ENCODE data around the gene RPL32.
"Not testable (repeated sequence)": the region's sequence is repeated elsewhere in the genome, so short reads cannot be mapped to it uniquely, and the experiment has no call there.

DNA sequence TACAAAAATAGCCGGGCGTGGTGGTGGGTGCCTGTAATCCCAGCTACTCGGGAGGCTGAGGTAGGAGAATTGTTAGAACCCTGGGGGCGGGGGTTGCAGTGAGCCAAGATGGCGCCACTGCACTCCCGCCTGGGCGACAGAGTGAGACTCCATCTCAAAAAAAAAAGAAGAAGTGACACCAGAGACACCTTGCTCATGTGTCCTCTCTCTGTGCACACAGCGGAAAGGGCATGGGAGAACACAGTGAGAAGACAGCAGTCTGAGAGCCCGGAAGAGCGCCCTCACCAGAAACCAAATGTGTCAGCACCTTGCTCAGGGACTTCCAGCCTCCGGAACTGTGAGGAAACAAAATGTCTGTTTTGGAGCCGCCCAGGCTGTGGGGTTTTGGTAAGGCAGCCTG lies 40.5 kb upstream of the RPL32 start:
- TF ChIP-seq, protein P1, sequence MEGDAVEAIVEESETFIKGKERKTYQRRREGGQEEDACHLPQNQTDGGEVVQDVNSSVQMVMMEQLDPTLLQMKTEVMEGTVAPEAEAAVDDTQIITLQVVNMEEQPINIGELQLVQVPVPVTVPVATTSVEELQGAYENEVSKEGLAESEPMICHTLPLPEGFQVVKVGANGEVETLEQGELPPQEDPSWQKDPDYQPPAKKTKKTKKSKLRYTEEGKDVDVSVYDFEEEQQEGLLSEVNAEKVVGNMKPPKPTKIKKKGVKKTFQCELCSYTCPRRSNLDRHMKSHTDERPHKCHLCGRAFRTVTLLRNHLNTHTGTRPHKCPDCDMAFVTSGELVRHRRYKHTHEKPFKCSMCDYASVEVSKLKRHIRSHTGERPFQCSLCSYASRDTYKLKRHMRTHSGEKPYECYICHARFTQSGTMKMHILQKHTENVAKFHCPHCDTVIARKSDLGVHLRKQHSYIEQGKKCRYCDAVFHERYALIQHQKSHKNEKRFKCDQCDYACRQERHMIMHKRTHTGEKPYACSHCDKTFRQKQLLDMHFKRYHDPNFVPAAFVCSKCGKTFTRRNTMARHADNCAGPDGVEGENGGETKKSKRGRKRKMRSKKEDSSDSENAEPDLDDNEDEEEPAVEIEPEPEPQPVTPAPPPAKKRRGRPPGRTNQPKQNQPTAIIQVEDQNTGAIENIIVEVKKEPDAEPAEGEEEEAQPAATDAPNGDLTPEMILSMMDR (IDR thresholded peaks at IDR 0.05; ENCODE audit: extremely low read depth in 1 of 2, insufficient read depth in 1 of 2, low read depth in 1 of 2, low read length in 2 of 2), result not testable (repeated sequence)
- not testable (repeated sequence) for TF ChIP-seq EZH2 (IDR thresholded peaks at IDR 0.05; ENCODE audit: borderline replicate concordance, low read depth, low read length, severe bottlenecking); POLR2AphosphoS5 (IDR thresholded peaks at IDR 0.05; ENCODE audit: insufficient read depth, low read depth, low read length)

Data from endothelial cell of umbilical vein (primary cell).